GM12878 (cell line): ENCODE measurements around the gene AP1M1. TPM values are rescaled to one million over a fixed set of nuclear protein-coding genes. Genes with fewer than 3 reads are reported as not detected.

Experiments
- ATAC-seq: fragments of 200-7000 bp; cut with Tn5 transposase; 3 replicates; pipeline ENCODE4 v1.9.1; 2020; ENCODE audit warnings: mild to moderate bottlenecking, moderate library complexity
- BruUV-seq: library from RNA; stranded (reverse); fragments of 400-500 nt; replicated peaks from 2 replicates; lab custom pipeline; 2021; lab: Mats Ljungman, UMichigan
- CTCF ChIA-PET: fragments of 300-600 bp; sonication (Branson Sonifier 250); formaldehyde crosslinking; extraction: SDS; loops from one replicate; lab custom pipeline; 2021; ENCODE audit warnings: inconsistent platforms; lab: Yijun Ruan, JAX
- POLR2A ChIA-PET: fragments of 350-600 bp; formaldehyde crosslinking; extraction: SDS; loops from one replicate; lab custom pipeline; 2021; ENCODE audit warnings: inconsistent platforms; lab: Charles Lee
- RAD21 ChIA-PET: fragments of 300-600 bp; sonication (Branson Sonifier 250); formaldehyde crosslinking; loops from one replicate; lab custom pipeline; 2023; ENCODE audit warnings: antibody characterized with exemption; ENCODE audit not compliant: unreplicated experiment; lab: Charles Lee
- SMC1A ChIA-PET: fragments of 300-600 bp; sonication (Branson Sonifier 250); formaldehyde crosslinking; loops from one replicate; lab custom pipeline; 2023; ENCODE audit not compliant: unreplicated experiment, uncharacterized antibody; lab: Charles Lee
- DNase-seq: peaks from one replicate; pipeline ENCODE4 v3.0.0-alpha.2; 2011; ENCODE audit warnings: low read depth, low spot score
- FAIRE-seq: peaks from 3 replicates; lab custom pipeline; 2011; peaks lifted over from hg19 to GRCh38; lab: Jason Lieb, UNC
- H2AFZ ChIP-seq: 2 replicates; pipeline ENCODE4 v1.6.0; 2011; ENCODE audit warnings: low read depth, low read length, control low read depth; ENCODE audit not compliant: control insufficient read depth
- H3K27ac ChIP-seq: 2 replicates; pipeline ENCODE4 v1.5.1; 2011; ENCODE audit warnings: control low read depth; ENCODE audit not compliant: control insufficient read depth, insufficient read depth
- H3K27me3 ChIP-seq, 2 experiments: replicated peaks in 1 of 2; 2 replicates each; pipeline versions ENCODE4 v1.6.0 to v1.6.1; 2011; ENCODE audit warnings: low read length in 1 of 2; ENCODE audit not compliant: control insufficient read depth in 2 of 2, insufficient read depth in 2 of 2
- H3K36me3 ChIP-seq, 2 experiments: 2 replicates each; pipeline ENCODE4 v1.5.1; 2011; ENCODE audit warnings: low read length in 1 of 2; ENCODE audit not compliant: control insufficient read depth in 2 of 2, insufficient read depth in 2 of 2
- H3K4me1 ChIP-seq: 2 replicates; pipeline ENCODE4 v1.6.1; 2011; ENCODE audit warnings: mild to moderate bottlenecking, low read length, moderate library complexity, mixed read lengths; ENCODE audit not compliant: control insufficient read depth, insufficient read depth
- H3K4me2 ChIP-seq: 2 replicates; pipeline ENCODE4 v1.6.0; 2011; ENCODE audit warnings: control low read depth; ENCODE audit not compliant: control insufficient read depth, insufficient read depth
- H3K4me3 ChIP-seq: fragments of 200-600 bp; sonication (generic); 2 replicates; pipeline ENCODE4 v1.5.1; 2016
- H3K79me2 ChIP-seq: 2 replicates; pipeline ENCODE4 v1.6.0; 2011; ENCODE audit warnings: low read length; ENCODE audit not compliant: control insufficient read depth, insufficient read depth
- H3K9ac ChIP-seq: 2 replicates; pipeline ENCODE4 v1.8.0; 2011; ENCODE audit warnings: low read length, control low read depth, mixed read lengths; ENCODE audit not compliant: control insufficient read depth, insufficient read depth
- H3K9me3 ChIP-seq: replicated peaks from 3 replicates; pipeline ENCODE4 v1.5.1; 2011; ENCODE audit warnings: mild to moderate bottlenecking, low read length; ENCODE audit not compliant: control insufficient read depth, insufficient read depth
- H4K20me1 ChIP-seq: 2 replicates; pipeline ENCODE4 v1.6.0; 2011; ENCODE audit not compliant: control insufficient read depth, insufficient read depth
- BRCA1 ChIP-seq: IDR thresholded peaks from 2 replicates; pipeline ENCODE4 v1.6.1; 2011; ENCODE audit warnings: low read depth, low read length, improper control_type of control experiment
- CREM ChIP-seq: IDR thresholded peaks from 2 replicates; pipeline ENCODE4 v1.6.1; 2014; ENCODE audit warnings: antibody characterized with exemption, low read depth
- WGBS: methylation state at CpG from one replicate; pipeline ENCODE4 v1.1.6; 2016; ENCODE audit warnings: low lambda C conversion rate; ENCODE audit not compliant: insufficient replicate concordance, insufficient coverage; ENCODE audit errors: missing lambda C conversion rate; 5-methylcytosine and 5-hydroxymethylcytosine counted together
- in situ Hi-C: fragments of 300-500 bp; cut with MboI; formaldehyde crosslinking; loops from 9 replicates; pipeline ENCODE4 v1.14.3; 2018; ENCODE audit warnings: mixed read lengths
- intact Hi-C: fragments of 100-400 bp; cut with micrococcal nuclease; formaldehyde crosslinking; loops from one replicate; pipeline ENCODE4 v1.14.2; 2022; ENCODE audit not compliant: unreplicated experiment
- polyA plus RNA-seq, 11 experiments: library from polyadenylated mRNA; depleted of rRNA in 4 of 11; unstranded in 6 of 11; stranded (reverse) in 5 of 11; fragments of >200 nt; fragmentation: Nextera tagmentation in 4 of 11; fragmentation: Illumina TruSeq in 1 of 11; extraction: Ambion mirVana in 4 of 11; extraction: Trizol in 1 of 11; gene quantifications; 1 replicate in 1 of 11; 2 replicates in 10 of 11; pipeline versions ENCODE4 v1.2.1 to v1.2.3, GENCODE V29; 2011 to 2016; ENCODE audit warnings: inconsistent platforms in 2 of 11, missing spikeins in 2 of 11, low read depth in 1 of 11
- total RNA-seq, 4 experiments: library from RNA; depleted of rRNA in 3 of 4; stranded (reverse); fragments of >200 nt in 3 of 4; fragmentation: Illumina TruSeq in 1 of 4; extraction: Trizol in 1 of 4; gene quantifications; 2 replicates each; pipeline versions ENCODE4 v1.2.1 to v1.2.3, GENCODE V29; 2013 to 2021
- TF ChIP-seq, protein P1 (sequence below): IDR thresholded peaks from 2 replicates; pipeline ENCODE4 v1.6.1; 2012; ENCODE audit warnings: mild to moderate bottlenecking, low read depth, low read length

AP1M1 gene
- total and polyA plus RNA-seq, 10 of the 15 experiments (the other 5 are each of a cell fraction or from before 2014, with no cell fraction given), result 1.0 to 116 (median 44.7) TPM

- in situ Hi-C loops, result no loop called here
- DNase-seq (no peak), ATAC-seq (no peak)
Measured at GRCh38 chr19:16161840-16162239, 35.9 kb upstream of the AP1M1 start.

More at GRCh38 chr19:16161840-16162239, 35.9 kb upstream of the AP1M1 start:
- peak; percentile 7 for FAIRE-seq
- ChIA-PET SMC1A (interaction anchor here (0.6 to 1.6 kb wide), 4 partner anchors 12 to 98 kb away, joined by 3 to 4 read pairs (median 4); no protein-coding TSS in a partner anchor), RAD21 (interaction anchor here (0.6 to 1.8 kb wide), 4 partner anchors 12 to 44 kb away, joined by 3 to 4 read pairs (median 4); no protein-coding TSS in a partner anchor), CTCF (no interaction called here), POLR2A (interaction anchor here (0.6 to 2.3 kb wide), 6 partner anchors 10 to 1036 kb away, joined by 3 to 12 read pairs (median 6); partner anchors contain the start of gene HSH2D)
- no peaks in the 10 kb centered on the region for H3K79me2 ChIP-seq
- intact Hi-C loops, result no loop called here
- TF ChIP-seq BRCA1, result no peak
- TF ChIP-seq CREM, result no peak
- TF ChIP-seq, protein P1, sequence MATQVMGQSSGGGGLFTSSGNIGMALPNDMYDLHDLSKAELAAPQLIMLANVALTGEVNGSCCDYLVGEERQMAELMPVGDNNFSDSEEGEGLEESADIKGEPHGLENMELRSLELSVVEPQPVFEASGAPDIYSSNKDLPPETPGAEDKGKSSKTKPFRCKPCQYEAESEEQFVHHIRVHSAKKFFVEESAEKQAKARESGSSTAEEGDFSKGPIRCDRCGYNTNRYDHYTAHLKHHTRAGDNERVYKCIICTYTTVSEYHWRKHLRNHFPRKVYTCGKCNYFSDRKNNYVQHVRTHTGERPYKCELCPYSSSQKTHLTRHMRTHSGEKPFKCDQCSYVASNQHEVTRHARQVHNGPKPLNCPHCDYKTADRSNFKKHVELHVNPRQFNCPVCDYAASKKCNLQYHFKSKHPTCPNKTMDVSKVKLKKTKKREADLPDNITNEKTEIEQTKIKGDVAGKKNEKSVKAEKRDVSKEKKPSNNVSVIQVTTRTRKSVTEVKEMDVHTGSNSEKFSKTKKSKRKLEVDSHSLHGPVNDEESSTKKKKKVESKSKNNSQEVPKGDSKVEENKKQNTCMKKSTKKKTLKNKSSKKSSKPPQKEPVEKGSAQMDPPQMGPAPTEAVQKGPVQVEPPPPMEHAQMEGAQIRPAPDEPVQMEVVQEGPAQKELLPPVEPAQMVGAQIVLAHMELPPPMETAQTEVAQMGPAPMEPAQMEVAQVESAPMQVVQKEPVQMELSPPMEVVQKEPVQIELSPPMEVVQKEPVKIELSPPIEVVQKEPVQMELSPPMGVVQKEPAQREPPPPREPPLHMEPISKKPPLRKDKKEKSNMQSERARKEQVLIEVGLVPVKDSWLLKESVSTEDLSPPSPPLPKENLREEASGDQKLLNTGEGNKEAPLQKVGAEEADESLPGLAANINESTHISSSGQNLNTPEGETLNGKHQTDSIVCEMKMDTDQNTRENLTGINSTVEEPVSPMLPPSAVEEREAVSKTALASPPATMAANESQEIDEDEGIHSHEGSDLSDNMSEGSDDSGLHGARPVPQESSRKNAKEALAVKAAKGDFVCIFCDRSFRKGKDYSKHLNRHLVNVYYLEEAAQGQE, result no peak
- peaks cover 9% of the 10 kb centered on the region for H3K4me1 ChIP-seq
- no TSS peak for BruUV-seq
- no peak overlapping the region for H3K4me2 ChIP-seq
- no peaks in the 10 kb centered on the region for H3K27me3 ChIP-seq
- WGBS, result 77% methylated on average over 3 of the region's 3 CpGs
- no peak overlapping the region for H2AFZ ChIP-seq
- no peak overlapping the region for H3K4me3 ChIP-seq
- no peak overlapping the region for H3K9ac ChIP-seq
- no peak overlapping the region for H3K27ac ChIP-seq
- H4K20me1 ChIP-seq, result no peaks in the 10 kb centered on the region
- peaks cover 5 to 11% of the 10 kb centered on the region in 2 experiments for H3K36me3 ChIP-seq
- H3K9me3 ChIP-seq, result no peaks in the 10 kb centered on the region; the same call in 2 of the 3 replicates
